ENCODE results near the gene PNRC1. TPM values are rescaled to one million over a fixed set of nuclear protein-coding genes. Genes with fewer than 3 reads are reported as not detected.

PNRC1 gene
- total and polyA plus RNA-seq, 2 of the 4 experiments (the other 2 are of a cell fraction): 6.5 to 8.1 TPM

GRCh38 chr6:89085409-89086205, 5.1 kb downstream of the PNRC1 start:
- Histone ChIP-seq H2BK5ac (ENCODE audit: low read depth, low read length, poor library complexity, severe bottlenecking) (no peak overlapping the region), H3K4me1 (ENCODE audit: control insufficient read depth, insufficient read depth, low read length) (peaks cover 4% of the 10 kb centered on the region), H2BK20ac (ENCODE audit: low read depth, low read length) (no peak overlapping the region), H2AK5ac (ENCODE audit: low read depth, low read length) (no peak overlapping the region), H3K4me3 (ENCODE audit: insufficient read depth, low read depth, low read length) (no peak overlapping the region), H3K27ac (ENCODE audit: insufficient read depth, low read length) (no peak overlapping the region), H3K23ac (ENCODE audit: low read depth, low read length) (no peak overlapping the region), H3K9ac (ENCODE audit: low read depth, low read length) (no peak overlapping the region), H3K27me3 (ENCODE audit: control insufficient read depth, insufficient read depth, low read length) (no peaks in the 10 kb centered on the region), H3K4ac (ENCODE audit: low read depth, low read length) (no peak overlapping the region), H3K18ac (ENCODE audit: low read depth, low read length) (no peak overlapping the region), H3K79me1 (ENCODE audit: low read depth in 1 of 2, low read length in 2 of 2) (peaks cover 3 to 46% of the 10 kb centered on the region in 2 experiments), H2BK120ac (ENCODE audit: low read depth, low read length) (no peak overlapping the region), H4K91ac (ENCODE audit: insufficient read depth, low read depth, low read length) (no peak overlapping the region), H3K9me3 (ENCODE audit: control insufficient read depth, insufficient read depth, low read length) (no peaks in the 10 kb centered on the region), H3K4me2 (ENCODE audit: low read depth, low read length) (no peak overlapping the region), H4K5ac (ENCODE audit: low read depth, low read length) (no peak overlapping the region), H2BK15ac (ENCODE audit: low read depth, low read length) (no peak overlapping the region), H4K20me1 (ENCODE audit: insufficient read depth, low read length) (peaks cover 53% of the 10 kb centered on the region), H3K56ac (ENCODE audit: extremely low read depth, insufficient read depth, low read length) (no peak overlapping the region), H2AK9ac (replicated peaks; ENCODE audit: low read depth, low read length, poor library complexity) (no peak overlapping the region), H2AFZ (replicated peaks; ENCODE audit: low read length, poor library complexity) (no peak overlapping the region), H3K14ac (replicated peaks; ENCODE audit: low read depth, low read length) (no peak overlapping the region), H3K36me3 (ENCODE audit: control insufficient read depth, insufficient read depth, low read length) (peaks cover 16% of the 10 kb centered on the region), H4K8ac (ENCODE audit: low read depth in 2 of 2, low read length in 2 of 2) (no peak overlapping the region), H3K9me1 (ENCODE audit: insufficient read depth, low read length) (peaks cover 3% of the 10 kb centered on the region; the same call in 1 of the 2 replicates)
- TF ChIP-seq, protein P1, sequence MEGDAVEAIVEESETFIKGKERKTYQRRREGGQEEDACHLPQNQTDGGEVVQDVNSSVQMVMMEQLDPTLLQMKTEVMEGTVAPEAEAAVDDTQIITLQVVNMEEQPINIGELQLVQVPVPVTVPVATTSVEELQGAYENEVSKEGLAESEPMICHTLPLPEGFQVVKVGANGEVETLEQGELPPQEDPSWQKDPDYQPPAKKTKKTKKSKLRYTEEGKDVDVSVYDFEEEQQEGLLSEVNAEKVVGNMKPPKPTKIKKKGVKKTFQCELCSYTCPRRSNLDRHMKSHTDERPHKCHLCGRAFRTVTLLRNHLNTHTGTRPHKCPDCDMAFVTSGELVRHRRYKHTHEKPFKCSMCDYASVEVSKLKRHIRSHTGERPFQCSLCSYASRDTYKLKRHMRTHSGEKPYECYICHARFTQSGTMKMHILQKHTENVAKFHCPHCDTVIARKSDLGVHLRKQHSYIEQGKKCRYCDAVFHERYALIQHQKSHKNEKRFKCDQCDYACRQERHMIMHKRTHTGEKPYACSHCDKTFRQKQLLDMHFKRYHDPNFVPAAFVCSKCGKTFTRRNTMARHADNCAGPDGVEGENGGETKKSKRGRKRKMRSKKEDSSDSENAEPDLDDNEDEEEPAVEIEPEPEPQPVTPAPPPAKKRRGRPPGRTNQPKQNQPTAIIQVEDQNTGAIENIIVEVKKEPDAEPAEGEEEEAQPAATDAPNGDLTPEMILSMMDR (conservative IDR thresholded peaks at IDR 0.05; ENCODE audit: low read depth, low read length): no peak
- no peak for TF ChIP-seq POLR2A (IDR thresholded peaks at IDR 0.05; ENCODE audit: low read depth, low read length)
- no peak for TF ChIP-seq ELK1 (IDR thresholded peaks at IDR 0.05; ENCODE audit: borderline replicate concordance, low read depth, low read length)
- TF ChIP-seq NFE2L2 (IDR thresholded peaks at IDR 0.05; ENCODE audit: low read depth, low read length): no peak
- TF ChIP-seq CHD1 (IDR thresholded peaks at IDR 0.05; ENCODE audit: low read depth, low read length): no peak
- TF ChIP-seq, protein P2, sequence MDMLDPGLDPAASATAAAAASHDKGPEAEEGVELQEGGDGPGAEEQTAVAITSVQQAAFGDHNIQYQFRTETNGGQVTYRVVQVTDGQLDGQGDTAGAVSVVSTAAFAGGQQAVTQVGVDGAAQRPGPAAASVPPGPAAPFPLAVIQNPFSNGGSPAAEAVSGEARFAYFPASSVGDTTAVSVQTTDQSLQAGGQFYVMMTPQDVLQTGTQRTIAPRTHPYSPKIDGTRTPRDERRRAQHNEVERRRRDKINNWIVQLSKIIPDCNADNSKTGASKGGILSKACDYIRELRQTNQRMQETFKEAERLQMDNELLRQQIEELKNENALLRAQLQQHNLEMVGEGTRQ (IDR thresholded peaks at IDR 0.05; ENCODE audit: low read depth, low read length): no peak
- no peak for TF ChIP-seq CEBPB (IDR thresholded peaks at IDR 0.05; ENCODE audit: low read depth, low read length)
- no peak for TF ChIP-seq MAZ (IDR thresholded peaks at IDR 0.05; ENCODE audit: borderline replicate concordance, low read depth, low read length)
- no peak for TF ChIP-seq MAFK (IDR thresholded peaks at IDR 0.05; ENCODE audit: low read depth, low read length)
- ATAC-seq (ENCODE audit: low read depth) (no peak), DNase-seq (no peak)
- intact Hi-C loops (cut with micrococcal nuclease) (no loop called here), in situ Hi-C loops (cut with MboI; ENCODE audit: low sequenced_read_pairs) (no loop called here), dilution Hi-C loops (cut with HindIII; ENCODE audit: low sequenced_read_pairs, unreplicated experiment) (no loop called here)
- CTCF ChIA-PET: interaction anchor here (0.7 to 2.8 kb wide), 3 partner anchors 14 to 102 kb away, joined by 3 to 7 read pairs (median 3); no protein-coding TSS in a partner anchor
- BruUV-seq (replicated peaks): no TSS peak
- POLR2A ChIA-PET (ENCODE audit: unreplicated experiment): interaction anchor here (0.6 kb wide), 2 partner anchors 65 to 551 kb away, joined by 3 to 12 read pairs; no protein-coding TSS in a partner anchor
- WGBS, 2 experiments (ENCODE audit: extremely low coverage in 2 of 2, insufficient read length in 1 of 2): 100% methylated on average over 2 of the region's 12 CpGs; no CpG with 5 or more reads in 1 of the 2 experiments

All from IMR-90 (cell line).